HG02588 (cell line): ENCODE data around the gene PSRC1.
"Not testable (repeated sequence)": the region's sequence is repeated elsewhere in the genome, so short reads cannot be mapped to it uniquely, and the experiment has no call there.

Experiments used
- ATAC-seq: cut with Tn5 transposase; IDR thresholded peaks from one replicate; pipeline ENCODE4 v1.9.1; 2021; ENCODE audit warnings: mild to moderate bottlenecking, moderate library complexity; ENCODE audit not compliant: unreplicated experiment

Gene PSRC1

DNA sequence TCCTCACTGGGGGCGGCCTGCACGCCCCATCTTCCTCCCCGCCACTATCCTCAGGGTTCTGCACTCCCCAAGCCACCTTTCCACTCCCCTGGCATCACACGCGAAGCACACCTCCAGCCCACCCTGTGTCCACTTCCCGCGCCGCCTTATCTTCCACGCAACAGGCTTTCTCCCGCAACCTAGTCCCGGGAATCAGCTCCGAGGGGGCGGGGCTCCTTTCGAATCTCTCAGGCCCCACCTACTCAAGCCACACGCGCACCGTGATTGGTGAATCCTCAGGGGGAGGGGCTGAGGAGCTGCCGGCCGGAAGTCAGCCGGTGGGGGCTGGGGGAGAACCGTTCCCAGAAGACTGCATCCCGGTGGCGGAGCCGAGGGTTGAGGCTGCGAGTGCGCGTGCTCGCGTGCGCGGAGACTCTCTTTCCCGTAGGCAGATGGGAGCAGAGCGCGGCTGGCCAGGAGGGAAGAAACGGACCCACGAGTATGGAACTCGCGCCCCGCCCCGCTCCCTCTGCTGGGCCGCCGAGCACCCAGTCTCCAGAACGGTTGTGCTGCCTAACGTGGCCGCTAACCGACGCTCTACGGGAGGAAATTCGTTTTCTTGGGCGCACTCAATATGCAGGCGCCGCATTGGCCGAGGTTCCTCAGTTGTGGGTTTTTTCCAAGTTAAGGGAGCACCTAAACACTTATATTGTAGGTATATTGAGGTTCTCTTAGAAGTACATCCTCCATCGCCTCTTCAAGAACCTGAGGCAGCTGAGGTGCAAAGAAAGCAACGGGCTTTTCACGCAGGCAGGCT is at the start of gene PSRC1:
TSS of gene PSRC1 (minus strand) at position 194 of the 796 bp plus-strand sequence.
- peak; percentile 94 for ATAC-seq

DNA sequence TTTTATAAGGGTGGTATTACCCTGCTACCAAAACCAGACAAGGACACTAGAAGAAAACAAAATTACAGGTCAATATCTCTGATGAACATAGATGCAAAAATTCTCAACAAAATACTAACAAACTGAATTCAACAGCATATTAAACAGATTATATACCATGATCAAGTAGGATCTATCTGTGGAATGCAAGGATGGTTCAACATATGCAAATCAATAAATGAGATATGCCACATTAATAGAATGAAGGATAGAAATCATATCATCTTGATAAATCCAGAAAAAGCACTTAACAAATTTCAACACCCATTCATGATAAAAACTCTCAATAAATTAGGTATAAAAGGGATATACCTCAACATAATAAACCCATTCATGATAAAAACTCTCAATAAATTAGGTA is 48.2 kb upstream of the PSRC1 start:
- no peak for ATAC-seq

DNA sequence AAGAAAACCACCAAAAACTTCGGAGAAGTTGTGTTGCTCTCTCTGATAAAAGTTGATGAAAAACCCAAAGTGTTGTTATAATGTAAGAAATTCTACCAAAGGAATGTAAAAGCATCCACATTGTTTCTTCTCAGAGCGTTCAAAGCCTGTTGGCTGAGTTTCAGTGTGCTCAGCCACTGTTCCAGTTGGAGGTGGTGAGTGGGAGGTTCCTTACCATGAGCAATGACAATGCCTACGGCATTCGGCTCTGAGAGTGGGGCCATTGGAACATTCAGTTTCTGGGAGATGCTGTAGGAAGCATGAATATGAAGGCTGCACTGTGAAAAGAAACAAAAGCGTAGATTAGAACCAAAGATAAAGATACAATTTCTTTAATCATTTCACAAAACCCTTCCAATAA is 44.3 kb upstream of the PSRC1 start:
- no peak for ATAC-seq

DNA sequence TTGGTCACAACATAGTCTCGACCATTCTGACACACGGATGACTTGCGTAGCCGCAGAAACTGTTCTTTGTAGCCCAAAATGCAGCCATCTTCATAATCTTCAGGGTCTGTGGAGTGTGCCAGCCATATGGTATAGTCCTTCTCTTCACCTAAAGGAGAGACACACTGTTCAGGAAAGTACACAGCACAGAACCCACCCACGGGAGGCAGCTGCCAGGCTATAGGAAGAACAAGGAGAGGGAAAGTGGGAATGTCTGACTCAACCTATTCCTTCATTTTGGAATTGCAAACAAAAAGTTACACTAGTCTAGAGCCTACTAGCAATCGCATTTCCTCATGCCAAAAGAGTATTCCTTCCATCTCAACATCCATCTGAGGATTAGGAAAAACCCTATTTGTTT is 40.0 kb upstream of the PSRC1 start:
- ATAC-seq: no peak

DNA sequence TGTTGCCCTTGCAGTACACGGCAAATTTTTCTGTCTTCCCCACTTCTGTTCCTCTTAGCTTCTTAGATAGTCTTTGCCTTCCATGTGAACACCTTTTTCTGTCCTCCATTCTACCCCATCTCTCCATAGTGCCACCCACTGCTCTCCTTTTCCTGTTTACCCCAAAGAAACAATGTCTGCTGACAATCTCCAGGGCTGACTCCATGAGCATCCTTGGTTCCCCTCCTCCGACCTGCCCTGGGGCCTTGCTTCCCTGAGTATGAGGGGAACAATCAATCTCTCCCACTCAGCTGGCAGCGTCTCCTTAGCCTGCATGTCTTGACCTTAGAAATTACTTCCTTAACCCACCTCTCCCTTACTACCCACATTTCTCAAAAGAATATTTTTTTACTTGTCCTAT is 36.2 kb upstream of the PSRC1 start:
- no peak for ATAC-seq

DNA sequence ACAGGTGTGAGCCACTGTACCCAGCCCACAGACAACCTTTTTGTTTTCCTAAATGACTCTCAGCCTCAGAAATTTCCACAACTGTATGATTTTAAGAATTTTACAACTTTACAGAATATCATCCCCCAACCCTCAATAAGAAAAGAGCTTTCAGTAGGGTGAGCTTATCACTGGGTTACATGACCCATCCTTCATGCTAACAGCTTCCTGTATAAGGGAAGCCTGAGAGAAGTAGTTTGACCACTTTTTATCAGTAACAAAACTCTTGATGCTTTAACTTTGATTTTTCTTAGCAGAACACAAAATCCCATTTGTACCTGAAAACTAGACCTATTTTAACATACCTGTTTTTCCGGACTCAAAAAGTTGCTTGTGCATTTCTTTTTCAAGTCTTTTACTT is 33.6 kb upstream of the PSRC1 start:
- no peak for ATAC-seq

DNA sequence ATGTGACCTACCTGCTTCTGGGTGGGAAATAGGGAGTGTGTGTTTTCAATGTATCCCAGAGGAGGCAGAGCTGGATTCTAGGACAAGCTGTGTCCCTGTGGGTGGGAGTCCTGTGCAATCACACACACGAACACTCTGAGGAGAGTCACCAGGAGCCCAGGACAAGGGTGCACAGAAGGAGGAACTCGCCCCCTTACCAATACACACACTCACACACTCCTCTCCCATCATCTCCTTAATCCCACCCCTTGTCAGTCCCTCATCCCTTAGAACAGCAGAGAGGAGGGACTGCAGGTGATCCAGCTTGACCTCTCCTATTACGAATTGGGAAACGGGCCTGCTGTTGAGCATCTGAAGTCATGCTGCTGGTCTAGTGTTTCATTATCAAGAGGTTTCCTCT is 32.3 kb upstream of the PSRC1 start:
- ATAC-seq: no peak

DNA sequence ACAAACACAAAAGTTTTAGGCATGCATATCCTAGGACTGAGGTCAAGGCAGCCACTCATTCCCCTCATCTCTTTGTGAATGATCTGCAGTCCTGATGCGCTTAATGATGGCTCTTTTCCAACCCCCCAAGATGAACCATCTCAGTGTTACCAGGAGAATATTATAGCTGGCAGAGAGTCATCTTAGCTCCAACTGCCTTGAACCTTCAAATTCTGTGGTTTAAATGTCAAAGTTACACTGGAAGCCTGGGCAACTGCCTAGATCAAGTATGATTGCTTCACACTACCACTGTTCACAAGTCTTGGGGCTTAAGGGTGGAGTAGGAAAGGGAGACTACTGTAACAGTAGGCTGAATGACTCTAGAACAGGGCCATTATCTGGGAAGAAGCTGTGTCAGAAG is 31.9 kb upstream of the PSRC1 start:
- ATAC-seq: no peak

DNA sequence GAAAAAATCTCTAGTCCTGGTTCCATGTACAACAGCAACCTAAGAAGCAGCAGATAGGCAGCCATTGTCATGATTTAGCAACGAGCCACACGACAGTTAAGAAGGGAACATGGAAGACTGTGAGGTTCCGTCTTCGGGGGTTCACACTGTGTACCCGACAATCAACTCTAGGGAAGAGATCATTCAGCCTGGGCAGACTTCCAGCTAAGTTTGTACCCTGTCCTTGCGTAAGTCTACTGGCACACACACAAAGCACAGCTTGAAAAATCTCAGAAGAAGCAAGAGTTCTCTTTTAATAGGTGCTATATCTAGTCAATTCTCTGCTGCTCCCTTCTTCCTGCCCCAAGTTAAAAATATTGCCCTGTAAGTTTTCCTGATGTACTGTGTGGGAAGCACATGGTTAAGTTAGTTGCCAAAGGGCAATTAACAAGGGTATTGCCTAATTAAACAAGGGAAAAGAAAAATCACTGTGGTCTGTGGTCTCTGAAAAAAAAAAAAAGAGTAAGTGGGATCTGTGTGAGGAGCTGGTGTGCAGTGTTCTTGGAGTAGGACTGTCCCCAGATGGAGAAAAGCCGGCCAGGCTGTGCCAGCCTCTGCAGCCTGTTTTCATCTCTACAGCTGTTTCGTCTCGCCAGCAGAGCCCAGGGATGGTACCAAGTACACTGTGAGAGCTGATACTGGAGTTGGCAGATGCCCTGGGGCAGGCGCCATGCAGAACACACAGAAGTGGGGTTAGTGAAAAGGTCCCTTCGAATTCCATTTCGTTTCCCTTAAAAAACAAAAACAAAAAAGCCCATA is 30.2 kb upstream of the PSRC1 start:
- no peak for ATAC-seq

DNA sequence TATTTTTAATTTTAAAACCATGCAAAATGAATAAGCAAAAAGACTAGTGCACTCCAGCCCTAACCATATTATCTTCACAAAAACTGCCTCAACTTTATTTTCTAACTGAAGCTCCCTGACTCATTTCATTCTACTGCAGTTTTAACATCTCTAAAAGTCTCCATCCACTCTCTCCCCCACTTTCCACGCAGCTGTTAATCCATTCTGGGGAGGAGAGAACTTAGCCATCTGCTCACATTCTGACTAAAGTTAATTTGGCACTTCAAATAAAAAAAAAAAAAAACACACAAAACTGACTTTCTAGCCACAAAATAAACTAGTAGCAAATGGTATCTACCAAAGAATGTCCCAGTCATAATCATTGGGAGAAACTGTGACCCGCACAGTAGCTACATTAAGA is 29.3 kb upstream of the PSRC1 start:
- no peak for ATAC-seq

DNA sequence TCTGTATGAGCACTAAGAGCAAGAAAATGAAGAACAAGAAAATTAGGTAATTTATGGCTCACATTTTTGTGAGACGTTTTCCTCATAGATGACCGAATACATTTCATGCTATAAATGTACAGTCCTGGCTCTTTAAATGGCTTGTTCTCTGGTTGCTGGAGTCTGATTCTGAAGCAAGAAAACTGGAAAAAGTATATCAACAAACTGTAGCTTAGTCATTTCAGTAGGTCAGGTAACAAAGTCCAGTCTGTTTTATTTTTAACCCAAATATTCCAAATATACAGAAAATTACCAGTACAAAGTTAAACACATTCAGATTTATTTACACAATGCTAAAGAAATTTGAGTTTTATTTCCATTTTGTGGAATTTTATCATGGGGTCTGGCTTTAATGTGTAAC is 26.4 kb upstream of the PSRC1 start:
- no peak for ATAC-seq

DNA sequence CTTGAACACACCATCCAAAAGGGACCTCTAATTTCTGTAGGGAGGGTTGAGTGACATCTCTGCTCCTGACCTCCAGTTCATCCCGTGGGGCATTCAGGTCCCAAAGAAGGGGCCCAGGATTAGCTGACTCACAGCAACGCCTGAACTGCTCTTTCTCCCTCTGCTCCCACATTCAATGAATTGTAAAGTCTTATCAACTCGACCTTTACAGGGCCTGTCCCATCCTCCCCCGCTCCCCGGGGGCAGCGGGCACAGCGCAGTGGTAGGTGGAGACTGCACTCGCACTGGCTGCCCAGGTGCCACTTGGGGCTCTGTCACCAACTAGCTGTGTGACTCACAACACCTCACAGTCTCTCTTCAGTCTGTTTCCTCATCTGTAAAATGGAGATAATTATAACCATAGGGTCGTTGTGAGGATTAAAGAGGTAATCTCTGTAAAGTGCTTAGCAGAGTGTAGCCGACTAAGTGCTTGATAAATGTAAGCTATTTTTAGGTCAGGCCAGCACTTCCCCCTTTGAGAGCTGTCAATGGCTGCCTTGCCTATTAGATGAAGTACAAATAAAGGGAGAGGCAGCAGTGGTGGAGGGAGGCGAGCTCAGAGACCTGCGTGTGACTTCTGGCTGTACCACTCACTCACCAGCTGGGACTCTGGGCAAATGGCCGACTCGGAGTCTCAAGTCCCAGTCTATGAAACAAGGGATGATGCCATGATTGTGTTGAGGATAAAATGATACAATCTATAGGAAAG is 24.5 kb upstream of the PSRC1 start:
- no peak for ATAC-seq

DNA sequence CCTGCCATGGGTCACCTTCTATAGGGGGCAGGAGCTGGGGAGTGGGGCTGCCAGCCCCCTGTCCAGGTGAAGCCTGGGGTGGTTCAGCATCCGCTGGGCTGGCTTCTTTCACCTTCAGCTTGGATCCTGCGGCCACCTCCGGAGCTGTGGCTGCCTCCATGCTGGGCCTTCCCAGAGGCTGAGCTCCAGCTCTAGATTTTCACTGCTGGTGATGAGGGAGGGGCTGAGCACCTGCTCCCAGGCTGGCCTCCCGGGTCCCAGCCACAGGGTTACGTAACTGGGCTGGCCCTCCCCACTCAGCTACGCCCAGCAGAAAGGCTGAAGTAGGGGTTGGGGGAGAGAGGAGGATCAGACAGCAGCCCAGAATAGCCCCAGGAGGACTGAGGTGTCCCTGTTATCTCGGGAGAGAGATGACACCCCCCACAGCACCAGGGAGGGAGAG is 23.9 kb upstream of the PSRC1 start, which contains the start of gene MYBPHL:
TSS of gene MYBPHL (minus strand) at position 180 of the 442 bp plus-strand sequence. CDS start at position 160, 20 bp downstream.
- no peak for ATAC-seq

DNA sequence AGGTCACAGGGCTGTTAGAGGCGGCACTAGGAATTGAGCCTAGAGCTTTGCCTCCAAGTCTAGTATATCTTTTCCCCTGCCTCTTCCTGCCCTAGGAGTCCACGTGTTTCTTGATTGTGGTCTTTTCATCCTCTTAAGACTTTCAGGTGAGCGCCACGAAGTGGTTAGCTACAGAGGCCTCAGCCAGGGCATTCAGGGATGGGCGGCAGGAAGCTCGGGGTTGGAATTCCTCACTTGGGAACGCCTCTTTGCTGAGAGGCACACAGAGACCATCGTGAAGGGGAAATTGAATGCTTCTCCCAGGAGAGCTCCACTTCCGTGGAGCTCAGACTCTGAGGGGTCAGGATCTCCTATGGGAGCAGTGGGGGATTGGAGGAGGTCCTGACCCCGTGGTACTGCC is 23.0 kb upstream of the PSRC1 start:
- ATAC-seq: not testable (repeated sequence)

DNA sequence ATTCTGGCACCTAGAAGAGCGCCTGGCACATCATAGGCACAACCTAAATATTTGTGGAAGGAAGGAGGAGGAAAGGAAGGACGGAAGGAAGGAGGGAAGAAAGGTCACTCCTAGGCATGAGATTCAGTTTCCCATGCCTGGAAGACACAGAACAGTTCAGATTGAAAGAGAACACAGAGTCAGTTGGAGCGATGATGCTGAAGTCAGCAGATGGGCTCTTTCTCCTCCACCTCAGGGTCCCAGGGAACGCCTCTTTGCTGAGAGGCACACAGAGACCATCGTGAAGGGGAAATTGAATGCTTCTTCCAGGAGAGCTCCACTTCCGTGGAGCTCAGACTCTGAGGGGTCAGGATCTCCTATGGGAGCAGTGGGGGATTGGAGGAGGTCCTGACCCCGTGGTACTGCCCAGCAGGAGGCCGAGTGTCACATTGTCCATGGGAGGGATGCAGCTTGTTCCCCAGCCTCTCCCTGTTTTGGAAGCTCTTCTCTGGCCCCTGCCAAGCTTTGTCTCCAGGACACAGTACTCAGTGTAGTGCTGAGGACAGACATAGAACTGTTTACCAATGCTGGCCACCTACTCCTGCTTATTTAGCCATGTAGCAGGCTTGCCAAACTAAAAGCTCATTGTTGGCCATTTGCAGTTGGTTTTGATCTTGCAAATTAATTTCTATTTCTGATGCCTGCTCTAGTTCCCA is 21.4 kb upstream of the PSRC1 start:
- no peak for ATAC-seq

DNA sequence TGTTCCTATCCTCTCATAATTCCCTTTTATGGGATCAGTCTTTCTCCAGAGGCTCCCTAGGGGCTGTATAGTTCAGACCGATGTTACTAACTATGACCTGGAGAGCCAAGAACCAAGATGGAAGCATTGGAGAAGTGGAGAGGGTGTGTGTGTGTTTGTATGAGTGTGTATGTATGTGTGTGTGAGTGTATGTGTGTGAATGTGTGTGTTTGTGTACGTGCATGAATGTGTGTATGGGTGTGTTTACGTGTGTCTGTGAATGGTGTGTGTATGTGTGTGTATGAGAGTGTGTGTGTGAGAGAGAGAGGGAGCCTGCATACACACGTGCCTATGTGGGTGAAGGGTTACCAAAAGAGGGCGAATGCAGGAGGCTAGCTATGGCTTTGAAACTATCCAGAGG is 18.9 kb upstream of the PSRC1 start:
- no peak for ATAC-seq

DNA sequence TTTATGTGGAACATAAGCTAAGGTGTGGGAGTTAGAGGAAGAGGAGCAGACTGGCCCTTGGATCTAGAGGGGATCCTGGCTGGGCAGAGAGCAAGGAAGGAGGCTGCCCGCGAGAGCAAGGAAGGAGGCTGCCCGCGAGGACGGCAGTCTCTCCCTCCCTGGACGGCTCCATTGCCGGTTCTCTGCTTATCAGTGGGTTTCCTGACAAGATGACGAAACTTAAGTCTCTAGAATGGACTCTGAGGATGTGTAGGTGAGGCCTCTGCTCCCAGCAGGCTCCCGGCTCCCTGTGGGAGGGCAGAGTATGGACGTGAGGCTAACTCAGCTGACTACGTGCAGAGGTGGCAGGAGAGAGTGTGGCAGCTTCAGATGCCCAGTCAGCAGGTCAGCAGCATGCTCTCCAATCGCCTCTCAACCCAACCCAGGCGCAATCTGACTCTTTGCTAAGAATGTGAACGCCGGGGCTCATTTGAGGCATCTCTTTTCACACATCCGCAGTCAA is 17.8 kb upstream of the PSRC1 start:
- ATAC-seq: no peak

DNA sequence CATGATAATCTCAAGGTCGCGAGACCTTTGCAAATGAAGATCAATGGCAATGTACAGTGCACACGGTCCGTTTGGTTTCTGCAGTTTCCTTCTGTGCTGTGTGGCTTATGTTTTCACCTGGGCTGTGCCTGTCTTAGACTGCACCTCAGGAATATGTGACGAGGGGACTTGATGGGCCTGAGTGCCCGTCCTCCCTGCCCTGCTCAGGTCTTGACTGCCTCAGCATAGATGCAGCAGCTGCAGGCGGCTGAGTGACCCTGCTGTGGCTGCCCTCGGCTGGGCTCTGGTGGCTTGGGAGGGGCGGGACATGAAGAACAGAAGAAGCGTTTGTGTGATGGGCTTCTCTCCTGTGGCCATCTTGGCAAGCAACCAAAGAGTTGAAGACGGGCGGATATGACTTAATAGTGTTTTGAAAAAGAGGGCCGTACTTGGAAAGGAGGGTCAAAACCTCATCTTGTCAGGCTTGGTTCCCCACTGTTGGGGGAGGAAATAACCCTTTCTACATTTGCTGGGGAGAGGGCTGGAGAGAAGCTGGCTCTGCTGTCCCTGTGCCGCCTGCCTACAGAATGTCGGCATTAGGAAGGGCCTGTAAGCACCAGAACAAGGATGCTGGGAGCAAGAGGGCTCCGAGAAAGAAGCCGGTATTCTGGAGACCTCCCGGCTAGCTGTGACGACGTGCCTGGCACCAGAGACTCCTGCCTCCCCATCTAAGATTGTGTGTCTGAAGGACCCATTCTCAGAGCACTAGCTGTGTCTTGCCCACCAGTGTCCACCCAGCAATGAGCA is 16.8 kb upstream of the PSRC1 start:
- ATAC-seq: no peak

DNA sequence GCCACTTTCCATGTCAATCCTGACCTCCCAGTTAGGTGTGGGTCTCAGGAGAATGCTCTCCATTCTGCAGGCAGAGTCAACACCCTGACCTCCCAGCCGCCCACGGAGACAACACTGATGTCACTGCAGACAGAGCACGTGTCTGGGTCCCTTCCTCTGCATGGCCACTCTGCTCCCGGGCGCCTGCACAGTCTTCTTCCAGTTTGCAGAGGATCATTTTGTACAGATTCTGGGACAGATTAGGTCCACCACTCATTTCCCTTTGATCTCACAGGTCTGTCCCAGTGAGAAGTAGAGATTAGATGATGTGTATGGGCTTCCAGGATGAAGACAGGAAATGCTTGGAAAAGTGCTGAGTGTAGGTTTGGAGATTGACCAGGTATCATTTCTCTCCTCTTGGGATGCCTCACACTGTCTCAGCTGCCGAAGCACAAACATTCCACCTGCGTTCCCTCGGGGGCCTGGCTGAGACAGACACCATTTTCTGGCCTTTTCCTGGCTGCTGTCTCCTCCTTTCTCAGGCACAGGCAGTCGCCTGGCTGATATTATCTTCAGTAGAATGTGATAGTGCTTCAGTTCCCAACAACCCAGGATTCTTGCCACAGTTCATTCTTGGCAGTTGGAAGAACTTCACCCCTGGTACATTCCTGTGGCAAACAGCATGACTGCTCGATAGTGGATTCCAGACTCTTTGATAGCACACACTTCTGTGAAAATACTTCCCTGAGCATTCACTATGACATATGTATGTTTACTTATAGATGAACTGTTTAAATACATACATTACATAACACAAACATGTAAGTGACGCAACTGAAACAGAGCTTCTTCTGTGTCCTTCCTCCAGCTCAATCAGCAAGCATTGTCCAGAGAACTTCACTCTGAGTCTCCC is 16.0 kb upstream of the PSRC1 start:
- no peak for ATAC-seq
